ENCODE measurements around the gene PRR5L.

The PRR5L gene

DNA sequence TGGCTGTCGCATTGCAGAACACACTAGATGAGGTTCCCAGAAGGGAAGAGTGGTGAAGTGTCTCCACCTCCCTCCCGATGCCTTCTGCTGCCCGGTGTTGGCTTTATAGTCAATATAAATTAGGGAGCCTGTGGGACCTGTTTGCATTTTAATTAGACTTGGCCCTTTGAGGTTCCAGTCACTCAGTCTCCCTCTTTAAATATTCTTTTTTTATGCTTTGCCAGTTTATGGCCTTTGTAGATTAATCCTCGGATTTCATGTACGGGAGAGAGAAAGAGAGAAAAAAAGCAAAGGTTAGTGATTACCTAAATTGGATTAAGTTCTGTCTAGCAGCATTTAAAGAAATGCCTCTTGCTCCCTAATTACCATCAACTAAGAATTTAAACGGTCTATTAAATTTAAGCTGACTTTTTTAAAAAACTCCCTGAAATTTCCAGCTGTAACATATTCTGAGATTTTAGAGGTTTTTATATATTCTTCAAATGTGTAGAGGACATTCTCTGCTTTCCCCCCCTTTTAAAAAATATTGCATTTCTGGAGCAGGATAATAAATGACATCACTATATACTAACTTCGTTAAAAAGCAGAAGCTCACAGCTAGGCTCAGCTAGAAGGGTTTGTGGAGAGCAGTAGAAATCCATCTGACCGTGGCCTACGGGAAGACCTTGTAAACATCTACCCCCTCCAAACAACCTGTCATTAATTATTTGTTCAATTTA, 84.4 kb downstream of the PRR5L start:
- TF ChIP-seq, protein P1, sequence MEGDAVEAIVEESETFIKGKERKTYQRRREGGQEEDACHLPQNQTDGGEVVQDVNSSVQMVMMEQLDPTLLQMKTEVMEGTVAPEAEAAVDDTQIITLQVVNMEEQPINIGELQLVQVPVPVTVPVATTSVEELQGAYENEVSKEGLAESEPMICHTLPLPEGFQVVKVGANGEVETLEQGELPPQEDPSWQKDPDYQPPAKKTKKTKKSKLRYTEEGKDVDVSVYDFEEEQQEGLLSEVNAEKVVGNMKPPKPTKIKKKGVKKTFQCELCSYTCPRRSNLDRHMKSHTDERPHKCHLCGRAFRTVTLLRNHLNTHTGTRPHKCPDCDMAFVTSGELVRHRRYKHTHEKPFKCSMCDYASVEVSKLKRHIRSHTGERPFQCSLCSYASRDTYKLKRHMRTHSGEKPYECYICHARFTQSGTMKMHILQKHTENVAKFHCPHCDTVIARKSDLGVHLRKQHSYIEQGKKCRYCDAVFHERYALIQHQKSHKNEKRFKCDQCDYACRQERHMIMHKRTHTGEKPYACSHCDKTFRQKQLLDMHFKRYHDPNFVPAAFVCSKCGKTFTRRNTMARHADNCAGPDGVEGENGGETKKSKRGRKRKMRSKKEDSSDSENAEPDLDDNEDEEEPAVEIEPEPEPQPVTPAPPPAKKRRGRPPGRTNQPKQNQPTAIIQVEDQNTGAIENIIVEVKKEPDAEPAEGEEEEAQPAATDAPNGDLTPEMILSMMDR (IDR thresholded peaks at IDR 0.05; ENCODE audit: insufficient read depth, low read length), result no peak
- peaks cover 24% of the 10 kb centered on the region for H3K27me3 ChIP-seq (ENCODE audit: insufficient read depth, poor library complexity, severe bottlenecking)

DNA sequence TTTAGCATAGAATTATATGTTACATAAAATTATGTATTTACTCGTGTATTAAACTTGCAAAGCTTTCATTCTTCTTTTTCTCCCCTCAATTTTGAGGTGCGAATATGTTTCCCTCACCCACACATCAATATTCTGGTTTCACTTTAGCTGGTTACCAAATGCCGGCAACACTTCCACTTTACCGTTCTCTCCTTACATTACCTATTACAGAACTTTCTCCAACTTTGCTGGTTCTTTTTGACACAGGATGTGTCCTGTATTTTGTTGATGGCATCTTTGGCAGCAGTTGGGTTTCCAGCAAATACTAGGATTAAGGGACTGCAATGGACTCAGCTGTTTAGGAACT, 84.9 kb downstream of the PRR5L start:
- Histone ChIP-seq H3K27me3 (ENCODE audit: insufficient read depth, poor library complexity, severe bottlenecking) (peaks cover 19% of the 10 kb centered on the region), H3K27ac (replicated peaks) (no peak overlapping the region), H3K4me3 (replicated peaks; ENCODE audit: insufficient read depth, low read length) (no peak overlapping the region)
- TF ChIP-seq SPI1 (IDR thresholded peaks at IDR 0.05; ENCODE audit: borderline replicate concordance, low read depth), result no peak
- TF ChIP-seq, protein P1 (IDR thresholded peaks at IDR 0.05; ENCODE audit: insufficient read depth, low read length), result no peak
- TF ChIP-seq GABPA (IDR thresholded peaks at IDR 0.05; ENCODE audit: low read depth), result no peak
- TF ChIP-seq, protein P2, sequence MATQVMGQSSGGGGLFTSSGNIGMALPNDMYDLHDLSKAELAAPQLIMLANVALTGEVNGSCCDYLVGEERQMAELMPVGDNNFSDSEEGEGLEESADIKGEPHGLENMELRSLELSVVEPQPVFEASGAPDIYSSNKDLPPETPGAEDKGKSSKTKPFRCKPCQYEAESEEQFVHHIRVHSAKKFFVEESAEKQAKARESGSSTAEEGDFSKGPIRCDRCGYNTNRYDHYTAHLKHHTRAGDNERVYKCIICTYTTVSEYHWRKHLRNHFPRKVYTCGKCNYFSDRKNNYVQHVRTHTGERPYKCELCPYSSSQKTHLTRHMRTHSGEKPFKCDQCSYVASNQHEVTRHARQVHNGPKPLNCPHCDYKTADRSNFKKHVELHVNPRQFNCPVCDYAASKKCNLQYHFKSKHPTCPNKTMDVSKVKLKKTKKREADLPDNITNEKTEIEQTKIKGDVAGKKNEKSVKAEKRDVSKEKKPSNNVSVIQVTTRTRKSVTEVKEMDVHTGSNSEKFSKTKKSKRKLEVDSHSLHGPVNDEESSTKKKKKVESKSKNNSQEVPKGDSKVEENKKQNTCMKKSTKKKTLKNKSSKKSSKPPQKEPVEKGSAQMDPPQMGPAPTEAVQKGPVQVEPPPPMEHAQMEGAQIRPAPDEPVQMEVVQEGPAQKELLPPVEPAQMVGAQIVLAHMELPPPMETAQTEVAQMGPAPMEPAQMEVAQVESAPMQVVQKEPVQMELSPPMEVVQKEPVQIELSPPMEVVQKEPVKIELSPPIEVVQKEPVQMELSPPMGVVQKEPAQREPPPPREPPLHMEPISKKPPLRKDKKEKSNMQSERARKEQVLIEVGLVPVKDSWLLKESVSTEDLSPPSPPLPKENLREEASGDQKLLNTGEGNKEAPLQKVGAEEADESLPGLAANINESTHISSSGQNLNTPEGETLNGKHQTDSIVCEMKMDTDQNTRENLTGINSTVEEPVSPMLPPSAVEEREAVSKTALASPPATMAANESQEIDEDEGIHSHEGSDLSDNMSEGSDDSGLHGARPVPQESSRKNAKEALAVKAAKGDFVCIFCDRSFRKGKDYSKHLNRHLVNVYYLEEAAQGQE (IDR thresholded peaks at IDR 0.05; ENCODE audit: insufficient replicate concordance, low read depth), result no peak
- TF ChIP-seq POLR2AphosphoS5 (IDR thresholded peaks at IDR 0.05; ENCODE audit: low read depth), result no peak
- DNase-seq (ENCODE audit: low read depth in 1 of 2, low spot score in 1 of 2), result no peak

More for the DNA sequence above, 84.4 kb downstream of the PRR5L start:
- H3K27ac ChIP-seq (replicated peaks), result no peak overlapping the region
- H3K4me3 ChIP-seq (replicated peaks; ENCODE audit: insufficient read depth, low read length), result no peak overlapping the region
- no peak for DNase-seq (ENCODE audit: low read depth in 1 of 2, low spot score in 1 of 2)

DNA sequence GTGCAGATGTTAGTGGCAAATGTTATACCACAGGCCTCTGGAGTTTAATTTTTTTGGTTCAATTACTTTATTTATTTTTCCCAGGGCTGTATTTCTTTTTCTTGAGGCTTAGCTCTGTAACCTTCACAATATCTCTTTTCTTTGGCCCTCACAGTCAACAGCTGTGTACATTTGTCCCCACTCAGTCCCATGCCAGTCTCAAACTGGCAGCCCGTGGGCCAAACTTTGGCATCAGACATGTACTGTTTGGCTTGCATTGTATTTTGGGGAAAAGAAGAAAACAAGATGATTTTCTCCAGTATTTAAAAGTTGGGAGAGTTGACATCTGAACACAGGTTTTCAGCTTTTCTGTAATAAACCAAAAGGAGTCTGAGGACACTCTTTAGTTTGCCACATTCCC, 87.1 kb downstream of the PRR5L start:
- no peak overlapping the region for H3K27ac ChIP-seq (replicated peaks)
- H3K4me3 ChIP-seq (replicated peaks; ENCODE audit: insufficient read depth, low read length), result no peak overlapping the region
- no peak for DNase-seq (ENCODE audit: low read depth in 1 of 2, low spot score in 1 of 2)
- TF ChIP-seq SPI1 (IDR thresholded peaks at IDR 0.05; ENCODE audit: borderline replicate concordance, low read depth) (no peak), GABPA (IDR thresholded peaks at IDR 0.05; ENCODE audit: low read depth) (no peak), POLR2AphosphoS5 (IDR thresholded peaks at IDR 0.05; ENCODE audit: low read depth) (no peak)
- TF ChIP-seq, protein P1 (IDR thresholded peaks at IDR 0.05; ENCODE audit: insufficient read depth, low read length), result no peak
- TF ChIP-seq, protein P2 (IDR thresholded peaks at IDR 0.05; ENCODE audit: insufficient replicate concordance, low read depth), result no peak
- H3K27me3 ChIP-seq (ENCODE audit: insufficient read depth, poor library complexity, severe bottlenecking), result no peaks in the 10 kb centered on the region
